HG03060 (cell line): ENCODE data around the gene ATP8B1.

Experiments used
- ATAC-seq: cut with Tn5 transposase; IDR thresholded peaks from one replicate; pipeline ENCODE4 v1.9.1; 2021; ENCODE audit warnings: low read depth, moderate number of reproducible peaks; ENCODE audit not compliant: unreplicated experiment

ATP8B1 gene

GRCh38 chr18:57631697-57632096 is 171.4 kb downstream of the ATP8B1 start:
- no peak for ATAC-seq

GRCh38 chr18:57630754-57631595 is 172.1 kb downstream of the ATP8B1 start:
- no peak for ATAC-seq

GRCh38 chr18:57630002-57630753 is 172.9 kb downstream of the ATP8B1 start:
- ATAC-seq = peak; percentile 63

GRCh38 chr18:57629422-57629821 is 173.7 kb downstream of the ATP8B1 start:
- ATAC-seq = no peak

GRCh38 chr18:57627488-57627887 is 175.6 kb downstream of the ATP8B1 start:
- no peak for ATAC-seq

GRCh38 chr18:57624988-57625387 is 178.1 kb downstream of the ATP8B1 start:
- no peak for ATAC-seq

GRCh38 chr18:57621246-57621604 is 181.9 kb downstream of the ATP8B1 start:
- no peak for ATAC-seq

GRCh38 chr18:57619876-57620275 is 183.2 kb downstream of the ATP8B1 start:
- ATAC-seq = no peak

- no peak for ATAC-seq
Measured at GRCh38 chr18:57618910-57619309, 184.2 kb downstream of the ATP8B1 start.

GRCh38 chr18:57603871-57604270 is 199.2 kb downstream of the ATP8B1 start:
- ATAC-seq = no peak
